Hematopoietic multipotent progenitor cell treated with erythropoietin and hydrocortisone succinate and interleukin-3 and kit ligand, for 6 days (in vitro differentiated cells): ENCODE measurements around the gene EDEM1.
"Not testable (repeated sequence)": the region's sequence is repeated elsewhere in the genome, so short reads cannot be mapped to it uniquely, and the experiment has no call there.

Experiments used
- DNase-seq: peaks from one replicate; pipeline ENCODE4 v3.0.0-alpha.2; 2015

The EDEM1 gene

GRCh38 chr3:5179036-5179435, 8.5 kb upstream of the EDEM1 start:
- not testable (repeated sequence) for DNase-seq

DNA sequence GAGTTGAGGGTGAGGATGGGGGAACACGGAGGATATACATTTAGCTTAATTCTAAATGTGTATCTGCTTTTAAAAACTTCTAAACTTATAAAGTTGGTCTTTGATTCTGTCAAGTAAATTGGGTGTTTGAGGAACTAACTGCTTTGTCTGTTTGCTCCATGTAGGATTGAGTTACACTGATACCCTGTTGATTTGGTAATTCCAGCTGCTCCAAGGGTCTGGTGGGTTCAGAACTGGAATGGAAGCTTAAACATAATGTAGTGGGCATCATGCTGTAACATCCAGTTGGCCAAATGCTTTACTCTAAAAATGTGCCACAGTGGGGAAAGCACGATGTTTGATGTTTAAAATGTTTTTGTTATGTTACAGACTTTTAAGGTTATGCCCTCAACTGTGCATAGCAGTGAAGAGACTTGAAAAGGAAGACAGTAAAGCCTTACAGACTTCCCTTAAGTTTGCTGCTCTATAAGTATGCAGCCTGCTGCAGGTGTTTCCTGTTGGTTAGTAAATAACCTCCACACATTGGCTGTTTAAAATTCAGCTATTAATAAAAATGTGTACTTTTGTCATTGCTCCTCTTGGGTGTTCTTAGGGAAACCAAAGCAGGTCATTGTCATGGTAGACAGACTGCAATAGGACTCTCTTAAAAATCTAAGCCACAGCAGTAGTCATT, 5.9 kb upstream of the EDEM1 start:
- DNase-seq: peak; percentile 35

- not testable (repeated sequence) for DNase-seq
Observed at GRCh38 chr3:5183714-5184113, 3.8 kb upstream of the EDEM1 start.

- DNase-seq: peak; percentile 51
Observed at GRCh38 chr3:5184499-5184898, 3.0 kb upstream of the EDEM1 start.

- peak; percentile 23 for DNase-seq
Observed at GRCh38 chr3:5185093-5185673, 2.3 kb upstream of the EDEM1 start.

GRCh38 chr3:5186089-5186857, 1.2 kb upstream of the EDEM1 start:
- peak; percentile 70 for DNase-seq

DNA sequence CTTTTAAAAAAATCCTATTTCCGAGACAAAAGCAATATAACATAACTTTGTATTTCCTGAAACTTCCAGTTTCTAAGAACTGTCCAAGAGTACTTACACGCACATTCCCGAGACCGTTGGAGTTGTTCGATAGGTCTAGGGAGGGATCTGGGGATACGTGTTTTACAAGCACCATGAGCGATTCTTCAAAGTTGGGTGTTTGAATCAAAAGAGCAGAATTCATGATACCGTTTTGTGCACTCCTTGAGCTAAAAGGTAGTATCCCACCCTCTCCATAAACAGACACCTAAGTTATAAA, 700 bp upstream of the EDEM1 start:
- DNase-seq: peak; percentile 56

DNA sequence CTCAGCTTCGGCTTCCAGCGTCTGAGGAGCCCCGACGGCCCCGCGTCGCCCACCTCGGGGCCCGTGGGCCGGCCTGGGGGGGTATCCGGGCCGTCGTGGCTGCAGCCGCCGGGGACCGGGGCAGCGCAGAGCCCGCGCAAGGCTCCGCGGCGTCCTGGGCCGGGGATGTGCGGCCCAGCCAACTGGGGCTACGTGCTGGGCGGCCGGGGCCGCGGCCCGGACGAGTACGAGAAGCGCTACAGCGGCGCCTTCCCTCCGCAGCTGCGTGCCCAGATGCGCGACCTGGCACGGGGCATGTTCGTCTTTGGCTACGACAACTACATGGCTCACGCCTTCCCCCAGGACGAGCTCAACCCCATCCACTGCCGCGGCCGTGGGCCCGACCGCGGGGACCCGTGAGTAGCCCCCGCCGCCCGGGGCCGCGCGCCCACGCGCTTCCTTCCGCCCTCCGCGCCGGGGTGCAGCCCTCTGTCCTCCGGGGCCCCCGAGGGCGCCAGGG, 462 bp downstream of the EDEM1 start:
- peak; percentile 45 for DNase-seq

DNA sequence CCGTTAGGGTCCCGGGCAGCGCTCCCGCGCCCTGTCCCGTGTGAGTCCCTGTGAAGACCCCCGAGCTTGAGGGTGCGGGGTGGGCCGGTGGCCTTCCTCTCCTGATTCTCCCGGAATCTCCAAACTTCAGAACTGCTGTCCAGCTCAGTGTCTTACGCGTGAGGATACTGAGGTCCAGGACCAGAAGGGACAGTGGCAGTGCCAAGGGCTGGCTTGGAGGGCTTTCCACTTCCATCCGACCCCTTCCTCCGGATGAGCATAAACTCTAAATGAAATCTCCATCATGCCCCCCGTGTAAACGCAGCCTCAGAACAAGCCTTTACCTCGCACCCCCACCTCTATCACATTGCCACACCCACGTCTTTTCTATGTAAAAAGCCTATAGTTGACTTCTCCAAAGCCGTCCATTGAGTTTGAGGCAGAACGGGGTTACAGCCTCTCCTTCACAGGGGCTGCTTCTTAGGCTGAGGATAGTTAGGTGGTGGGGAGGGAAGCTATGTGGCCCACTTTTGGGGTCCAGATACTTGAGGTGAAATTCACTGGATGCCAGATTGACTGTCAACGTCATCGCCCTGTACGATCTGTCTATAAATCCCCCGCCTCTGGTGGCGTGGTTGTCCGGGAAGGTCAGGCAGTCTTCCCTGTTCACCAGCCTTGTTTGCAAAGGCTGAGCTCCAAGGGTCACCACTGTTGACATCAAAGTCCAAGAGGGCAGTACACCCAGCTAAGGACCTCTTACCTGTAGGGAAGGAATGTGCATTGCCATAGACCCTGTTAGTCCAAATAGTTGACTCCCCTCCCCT, 1.1 kb downstream of the EDEM1 start:
- DNase-seq: peak; percentile 82

GRCh38 chr3:5190147-5190791, 2.8 kb downstream of the EDEM1 start:
- DNase-seq: no peak

- DNase-seq: no peak
Observed at GRCh38 chr3:5191555-5192304, 4.2 kb downstream of the EDEM1 start.

GRCh38 chr3:5192571-5193365, 5.3 kb downstream of the EDEM1 start:
- DNase-seq: no peak

GRCh38 chr3:5194341-5194740, 6.8 kb downstream of the EDEM1 start:
- no peak for DNase-seq

DNA sequence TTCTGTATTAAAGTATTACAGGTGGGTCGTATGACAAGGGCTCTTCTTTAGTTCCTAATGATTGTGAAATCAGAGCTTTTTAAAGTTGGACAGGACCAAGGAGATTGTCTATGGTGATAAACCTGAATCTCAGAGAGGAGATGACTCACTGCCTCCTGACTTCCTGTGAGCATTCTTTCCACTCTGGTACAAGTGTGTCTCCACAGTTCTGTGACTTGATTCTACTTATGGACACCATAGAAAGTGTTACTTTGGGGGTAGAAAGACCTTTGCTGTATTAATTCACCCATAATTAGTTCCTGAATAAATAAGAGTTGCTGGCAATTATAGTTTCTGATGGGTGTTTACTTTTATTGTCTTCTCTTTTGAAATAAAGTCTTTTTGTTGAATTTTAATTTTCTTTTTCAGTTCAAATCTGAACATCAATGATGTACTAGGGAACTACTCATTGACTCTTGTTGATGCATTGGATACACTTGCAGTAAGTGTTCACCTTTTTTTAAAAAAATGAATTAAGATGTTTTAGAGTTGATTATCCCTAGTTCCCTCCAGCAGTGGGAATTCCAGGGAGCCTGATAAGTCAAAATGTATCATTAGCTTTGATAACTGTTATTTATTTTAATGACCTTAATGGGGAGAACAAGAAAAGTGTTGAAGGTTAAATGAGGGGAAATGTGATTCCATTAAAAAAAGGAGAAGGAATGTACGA, 7.4 kb downstream of the EDEM1 start:
- DNase-seq: peak; percentile 79

GRCh38 chr3:5195605-5196004, 8.1 kb downstream of the EDEM1 start:
- peak; percentile 64 for DNase-seq

- no peak for DNase-seq
Observed at GRCh38 chr3:5197022-5197421, 9.5 kb downstream of the EDEM1 start.

- DNase-seq: peak; percentile 36
Observed at GRCh38 chr3:5197470-5198312, 10.2 kb downstream of the EDEM1 start.

DNA sequence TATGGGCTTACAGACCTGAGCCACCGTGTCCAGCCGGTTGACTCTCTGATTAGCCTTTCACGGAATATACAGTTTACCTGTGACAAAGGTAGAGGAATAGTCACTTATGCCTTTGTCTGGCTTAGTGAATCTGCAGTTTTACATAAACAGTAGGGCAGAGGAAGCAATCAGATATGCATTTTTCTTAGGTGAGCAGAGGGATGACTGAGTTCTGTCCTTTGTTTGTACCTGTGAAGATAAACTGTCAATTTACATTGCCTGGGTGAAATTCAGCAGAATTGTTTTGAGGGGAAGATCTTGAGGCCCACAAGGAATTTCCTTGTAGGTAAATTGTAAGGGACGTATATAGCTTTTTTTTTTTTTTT, 10.8 kb downstream of the EDEM1 start:
- DNase-seq: no peak

DNA sequence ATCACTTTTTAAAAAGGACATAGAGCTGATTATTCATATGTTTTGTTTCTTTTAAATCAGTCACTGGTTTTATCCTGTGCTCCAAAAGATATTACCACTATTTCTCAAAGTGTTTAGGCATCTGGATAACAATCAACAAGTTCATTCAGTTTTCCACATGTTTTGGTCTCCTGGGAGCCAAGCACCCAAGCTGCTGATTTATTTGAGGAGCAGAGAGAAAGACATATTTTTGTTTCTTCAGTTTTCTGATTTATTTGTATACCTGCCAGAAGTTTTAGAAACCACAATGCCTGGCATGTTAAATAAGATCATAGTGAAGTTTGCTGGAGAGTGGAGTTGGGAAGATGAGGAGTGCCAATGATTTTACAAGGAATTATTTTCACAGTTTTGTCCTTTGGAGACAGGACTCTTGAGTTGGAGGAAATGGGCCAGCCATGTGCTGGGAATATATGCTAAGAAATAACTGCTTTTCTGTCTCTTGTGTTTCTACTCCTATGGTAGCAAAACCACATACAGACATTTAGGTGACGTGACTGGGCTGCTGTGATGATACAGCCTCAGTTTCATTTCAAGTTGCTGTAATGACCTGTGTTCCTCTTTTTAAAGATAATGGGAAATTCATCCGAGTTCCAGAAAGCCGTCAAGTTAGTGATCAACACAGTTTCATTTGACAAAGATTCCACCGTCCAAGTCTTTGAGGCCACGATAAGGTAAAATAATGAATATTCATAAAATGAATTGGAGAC, 11.7 kb downstream of the EDEM1 start:
- DNase-seq: no peak
